LNCaP clone FGC (cell line): ENCODE data around the gene SCN8A.

Experiments
- DNase-seq: peaks from one replicate; pipeline ENCODE4 v3.0.0-alpha.2; 2011; ENCODE audit warnings: low read depth
- H3K4me3 ChIP-seq: 2 replicates; pipeline ENCODE4 v1.5.1; 2011; ENCODE audit warnings: mild to moderate bottlenecking, low read depth, low read length, control low read depth
- CTCF ChIP-seq: IDR thresholded peaks from 2 replicates; pipeline ENCODE4 v1.5.1; 2012; ENCODE audit warnings: mild to moderate bottlenecking; ENCODE audit not compliant: control insufficient read depth, insufficient read depth; ENCODE audit errors: extremely low read depth

The SCN8A gene

GRCh38 chr12:51677284-51677968 lies 86.4 kb downstream of the SCN8A start:
- no peak for DNase-seq
- no peak for TF ChIP-seq CTCF
- H3K4me3 ChIP-seq: no peak overlapping the region

GRCh38 chr12:51678086-51678724 lies 87.2 kb downstream of the SCN8A start:
- peak; percentile 21 for DNase-seq
- H3K4me3 ChIP-seq: no peak overlapping the region
- peak; percentile 80 for TF ChIP-seq CTCF

- H3K4me3 ChIP-seq: no peak overlapping the region
- DNase-seq: no peak
- TF ChIP-seq CTCF: no peak
Measured at GRCh38 chr12:51682981-51683380, 91.9 kb downstream of the SCN8A start.

GRCh38 chr12:51683763-51684357 lies 92.8 kb downstream of the SCN8A start:
- TF ChIP-seq CTCF: no peak
- peak; percentile 65 for DNase-seq
- no peak overlapping the region for H3K4me3 ChIP-seq

- DNase-seq: no peak
- no peak for TF ChIP-seq CTCF
- no peak overlapping the region for H3K4me3 ChIP-seq
Measured at GRCh38 chr12:51686727-51687126, 95.7 kb downstream of the SCN8A start.

GRCh38 chr12:51687177-51687576 lies 96.1 kb downstream of the SCN8A start:
- DNase-seq: no peak
- no peak overlapping the region for H3K4me3 ChIP-seq
- no peak for TF ChIP-seq CTCF
